Measurements from ENCODE around the gene KLK15. TPM values are rescaled to one million over a fixed set of nuclear protein-coding genes. Genes with fewer than 3 reads are reported as not detected.
A peak's percentile ranks its signal among the peaks of the same experiment; 100 is the strongest.

KLK15 gene
- total and polyA plus RNA-seq, 2 experiments from 2014 or later = not detected

GRCh38 chr19:50837300-50837699 lies 3.9 kb upstream of the KLK15 start:
- no peak overlapping the region for H3K27ac ChIP-seq
- peaks cover 23% of the 10 kb centered on the region for H3K27me3 ChIP-seq
- no peak for TF ChIP-seq CTCF (IDR thresholded peaks at IDR 0.05; ENCODE audit: low read depth, low read length)
- no peak for DNase-seq (ENCODE audit: low read depth in 1 of 2, low spot score in 1 of 2)
- H3K4me1 ChIP-seq (ENCODE audit: low read depth) = no peaks in the 10 kb centered on the region
- H3K4me3 ChIP-seq = no peak overlapping the region
- H3K9me3 ChIP-seq (ENCODE audit: low read depth) = no peaks in the 10 kb centered on the region
- no peaks in the 10 kb centered on the region for H3K36me3 ChIP-seq

- H3K36me3 ChIP-seq = no peaks in the 10 kb centered on the region
- no peak for TF ChIP-seq CTCF (IDR thresholded peaks at IDR 0.05; ENCODE audit: low read depth, low read length)
- DNase-seq (ENCODE audit: low read depth in 1 of 2, low spot score in 1 of 2) = no peak
- H3K27ac ChIP-seq = no peak overlapping the region
- peaks cover 17% of the 10 kb centered on the region for H3K27me3 ChIP-seq
- no peaks in the 10 kb centered on the region for H3K9me3 ChIP-seq (ENCODE audit: low read depth)
- H3K4me1 ChIP-seq (ENCODE audit: low read depth) = no peaks in the 10 kb centered on the region
- H3K4me3 ChIP-seq = no peak overlapping the region
Measured at GRCh38 chr19:50836543-50837195, 3.3 kb upstream of the KLK15 start.

- no peak for TF ChIP-seq CTCF (IDR thresholded peaks at IDR 0.05; ENCODE audit: low read depth, low read length)
- peak; percentile 67 to 86 for DNase-seq (ENCODE audit: low read depth in 1 of 2, low spot score in 1 of 2)
- peaks cover 10% of the 10 kb centered on the region for H3K27me3 ChIP-seq
- H3K4me1 ChIP-seq (ENCODE audit: low read depth) = no peaks in the 10 kb centered on the region
- no peak overlapping the region for H3K27ac ChIP-seq
- peak overlapping the region; percentile 50 for H3K4me3 ChIP-seq
- H3K9me3 ChIP-seq (ENCODE audit: low read depth) = no peaks in the 10 kb centered on the region
- H3K36me3 ChIP-seq = no peaks in the 10 kb centered on the region
Measured at GRCh38 chr19:50835785-50836542, 2.6 kb upstream of the KLK15 start.

GRCh38 chr19:50835103-50835784 lies 1.9 kb upstream of the KLK15 start:
- H3K27me3 ChIP-seq = peaks cover 5% of the 10 kb centered on the region
- DNase-seq (ENCODE audit: low read depth in 1 of 2, low spot score in 1 of 2) = peak; percentile 27 to 29
- no peak overlapping the region for H3K27ac ChIP-seq
- H3K4me3 ChIP-seq = peak overlapping the region; percentile 50
- no peaks in the 10 kb centered on the region for H3K9me3 ChIP-seq (ENCODE audit: low read depth)
- no peaks in the 10 kb centered on the region for H3K36me3 ChIP-seq
- H3K4me1 ChIP-seq (ENCODE audit: low read depth) = no peaks in the 10 kb centered on the region
- no peak for TF ChIP-seq CTCF (IDR thresholded peaks at IDR 0.05; ENCODE audit: low read depth, low read length)

- TF ChIP-seq CTCF (IDR thresholded peaks at IDR 0.05; ENCODE audit: low read depth, low read length) = no peak
- H3K4me1 ChIP-seq (ENCODE audit: low read depth) = no peaks in the 10 kb centered on the region
- H3K9me3 ChIP-seq (ENCODE audit: low read depth) = no peaks in the 10 kb centered on the region
- no peak for DNase-seq (ENCODE audit: low read depth in 1 of 2, low spot score in 1 of 2)
- H3K27me3 ChIP-seq = no peaks in the 10 kb centered on the region
- H3K36me3 ChIP-seq = no peaks in the 10 kb centered on the region
- H3K4me3 ChIP-seq = no peak overlapping the region
- H3K27ac ChIP-seq = no peak overlapping the region
Measured at GRCh38 chr19:50833802-50834167, 411 bp upstream of the KLK15 start.
